Activated naive CD8-positive, alpha-beta T cell (primary cell): Measurements from ENCODE around the gene IVNS1ABP.
"Not testable (repeated sequence)": the region's sequence is repeated elsewhere in the genome, so short reads cannot be mapped to it uniquely, and the experiment has no call there.

ENCODE experiments used
- H3K27ac Mint-ChIP-seq: one replicate; pipeline ENCODE4 v1.8.0; 2021; ENCODE audit warnings: mixed read lengths
- H3K27me3 Mint-ChIP-seq: one replicate; pipeline ENCODE4 v1.8.0; 2021; ENCODE audit warnings: mixed read lengths
- H3K36me3 Mint-ChIP-seq: one replicate; pipeline ENCODE4 v1.8.0; 2021; ENCODE audit warnings: mixed read lengths
- H3K4me1 Mint-ChIP-seq: one replicate; pipeline ENCODE4 v1.8.0; 2021; ENCODE audit warnings: low read depth, mixed read lengths
- H3K4me3 Mint-ChIP-seq: one replicate; pipeline ENCODE4 v1.8.0; 2021; ENCODE audit warnings: mild to moderate bottlenecking, mixed read lengths
- H3K9me3 Mint-ChIP-seq: one replicate; pipeline ENCODE4 v1.8.0; 2021; ENCODE audit warnings: low read depth, mixed read lengths

IVNS1ABP gene

DNA sequence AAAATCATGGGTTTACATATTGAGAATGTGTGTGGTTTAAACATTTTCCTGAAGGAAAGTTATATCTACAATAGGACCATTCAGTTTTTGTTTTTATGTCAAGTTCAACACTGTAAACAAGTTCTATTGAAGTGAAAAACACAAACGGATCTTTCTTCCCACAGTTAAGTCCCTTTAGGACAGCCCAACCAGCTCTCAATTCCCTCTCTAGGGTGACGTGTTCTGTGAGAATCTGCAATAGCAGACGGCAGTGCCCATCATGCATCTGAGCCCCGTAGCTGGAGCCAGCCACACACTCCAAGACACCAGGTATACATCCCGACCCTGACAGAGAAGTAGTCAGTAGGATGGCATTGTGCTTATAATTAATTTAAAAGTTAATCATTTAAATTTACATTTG is 26.3 kb upstream of the IVNS1ABP start:
- Mint-ChIP-seq H3K27me3 (no peaks in the 10 kb centered on the region), H3K4me3 (no peak overlapping the region), H3K4me1 (peaks cover 34% of the 10 kb centered on the region), H3K27ac (no peak overlapping the region), H3K9me3 (no peaks in the 10 kb centered on the region), H3K36me3 (no peaks in the 10 kb centered on the region)

DNA sequence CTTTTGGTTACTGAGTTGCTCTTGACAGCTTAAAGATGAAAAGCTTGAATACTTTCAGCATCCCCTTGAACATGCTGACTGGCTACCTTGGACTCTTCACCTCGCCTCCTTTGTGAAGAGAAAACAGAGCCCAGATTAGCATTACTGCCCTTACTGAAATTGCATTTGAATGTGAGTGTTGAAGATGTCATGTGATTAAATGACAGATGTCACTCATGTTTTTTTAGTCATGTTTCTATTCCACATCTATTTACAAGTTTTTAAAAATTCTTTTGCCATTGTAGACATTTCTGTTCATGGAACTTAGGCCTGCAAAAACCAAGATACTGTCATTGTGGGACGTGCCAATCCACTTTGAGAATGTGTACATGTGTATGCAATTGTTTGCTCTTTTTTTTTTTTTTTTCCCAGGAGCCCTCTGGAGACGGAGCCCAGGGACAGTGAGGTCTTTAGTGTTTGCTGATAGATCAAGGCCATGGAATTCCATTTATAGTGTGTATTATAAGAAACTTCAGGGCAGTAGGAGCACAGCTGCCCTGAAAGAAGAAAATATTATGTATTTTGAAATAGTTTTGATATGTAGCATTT is 25.7 kb upstream of the IVNS1ABP start:
- H3K27me3 Mint-ChIP-seq: no peaks in the 10 kb centered on the region
- H3K4me3 Mint-ChIP-seq: no peak overlapping the region
- H3K4me1 Mint-ChIP-seq: peaks cover 37% of the 10 kb centered on the region
- no peak overlapping the region for H3K27ac Mint-ChIP-seq
- no peaks in the 10 kb centered on the region for H3K36me3 Mint-ChIP-seq
- no peaks in the 10 kb centered on the region for H3K9me3 Mint-ChIP-seq

DNA sequence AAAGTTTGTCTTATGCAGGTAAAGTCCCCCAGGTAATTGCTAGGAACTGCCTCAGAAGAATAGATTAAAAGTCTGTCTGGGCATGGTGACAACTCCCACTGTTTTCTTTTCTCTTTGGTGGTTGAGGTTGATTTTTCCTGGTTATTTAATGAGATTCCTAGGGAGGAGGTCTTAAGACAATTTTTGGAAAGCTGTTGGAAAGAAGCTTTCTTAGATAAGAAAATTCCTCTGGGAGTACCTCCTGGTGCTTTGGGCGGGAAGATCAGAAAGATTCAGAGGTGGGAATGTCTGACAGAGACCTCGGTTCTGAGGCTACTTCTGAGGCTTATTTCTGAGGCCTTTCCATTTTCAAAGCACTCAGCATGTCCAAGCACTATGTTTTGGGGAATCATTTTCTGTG is 25.0 kb upstream of the IVNS1ABP start:
- Mint-ChIP-seq H3K4me3 (no peak overlapping the region), H3K9me3 (no peaks in the 10 kb centered on the region), H3K36me3 (no peaks in the 10 kb centered on the region), H3K27ac (no peak overlapping the region), H3K27me3 (no peaks in the 10 kb centered on the region), H3K4me1 (peaks cover 43% of the 10 kb centered on the region)

DNA sequence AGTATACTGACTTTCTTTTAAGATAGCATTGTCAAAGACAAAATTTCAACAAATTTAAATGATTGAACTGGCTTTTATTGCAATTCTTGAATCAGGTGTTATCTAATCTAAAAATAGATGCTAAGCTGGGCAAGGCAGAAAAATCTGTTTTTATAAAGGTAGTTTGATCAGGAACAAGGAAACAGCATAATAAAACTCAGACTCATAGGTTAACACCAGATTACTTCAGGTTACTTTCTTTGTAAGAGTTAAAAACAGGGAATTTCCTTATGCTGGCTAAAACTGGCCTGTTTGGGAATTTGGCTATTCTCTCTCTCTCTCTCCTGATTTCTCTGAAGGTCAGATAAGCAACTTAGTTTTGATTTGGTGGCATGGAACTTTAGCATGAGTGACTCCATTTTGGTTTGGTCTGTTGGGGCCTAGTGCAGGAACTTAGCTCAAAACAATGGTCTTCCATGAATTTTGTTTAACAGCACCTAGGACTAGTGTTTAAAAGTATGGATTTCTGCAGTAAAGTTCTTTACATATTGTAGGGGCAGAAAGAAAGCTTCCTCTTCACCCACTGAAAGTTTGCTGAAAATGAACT is 24.2 kb upstream of the IVNS1ABP start:
- peaks cover 41% of the 10 kb centered on the region for H3K4me1 Mint-ChIP-seq
- no peaks in the 10 kb centered on the region for H3K27me3 Mint-ChIP-seq
- no peak overlapping the region for H3K4me3 Mint-ChIP-seq
- H3K9me3 Mint-ChIP-seq: no peaks in the 10 kb centered on the region
- no peaks in the 10 kb centered on the region for H3K36me3 Mint-ChIP-seq
- no peak overlapping the region for H3K27ac Mint-ChIP-seq

DNA sequence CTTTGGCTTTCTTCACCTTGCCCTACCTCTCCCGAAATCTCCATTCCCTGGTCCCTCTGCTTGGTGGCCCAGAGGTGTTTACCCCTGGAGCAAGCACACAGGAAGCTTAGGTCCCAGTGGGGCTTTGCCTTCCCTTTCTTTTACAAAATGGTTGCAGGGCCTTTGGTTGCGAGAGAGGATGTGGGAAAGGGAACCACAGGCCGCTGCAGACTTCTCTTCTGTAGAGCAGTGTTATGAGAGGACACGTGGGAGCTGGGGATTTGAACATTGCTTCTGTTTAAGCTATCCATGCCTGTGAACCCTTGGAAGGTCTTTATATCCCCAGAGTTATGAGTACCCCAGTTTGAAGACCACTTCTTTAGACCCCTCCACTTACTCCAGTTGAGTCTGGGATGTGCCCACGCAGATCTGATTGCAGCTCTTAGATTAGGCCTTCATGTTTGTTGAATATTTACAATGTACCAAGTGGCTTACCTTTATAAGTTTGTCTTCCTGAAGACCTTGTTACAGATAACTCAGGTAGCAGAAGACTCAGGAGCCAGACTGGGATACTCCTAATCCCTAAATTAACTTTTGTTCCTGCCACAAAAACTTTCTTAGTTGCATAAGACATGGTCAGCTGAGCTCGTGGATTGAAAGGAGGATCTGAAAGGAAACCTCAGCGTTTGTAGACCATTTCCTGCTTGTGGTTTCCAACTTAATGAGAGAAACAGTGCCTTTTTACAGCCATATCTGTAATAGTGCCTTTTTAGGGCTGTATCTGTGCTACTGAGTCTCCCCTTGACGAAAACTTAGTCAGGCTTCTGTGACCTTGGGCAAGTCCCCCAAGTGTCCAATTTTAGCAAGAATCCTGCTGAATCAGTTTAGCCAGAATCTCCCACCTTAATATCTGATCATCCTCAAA is 21.9 kb upstream of the IVNS1ABP start:
- peaks cover 3% of the 10 kb centered on the region for H3K9me3 Mint-ChIP-seq
- no peaks in the 10 kb centered on the region for H3K27me3 Mint-ChIP-seq
- peak overlapping the region; percentile 74 for H3K27ac Mint-ChIP-seq
- no peaks in the 10 kb centered on the region for H3K36me3 Mint-ChIP-seq
- peaks cover 38% of the 10 kb centered on the region for H3K4me1 Mint-ChIP-seq
- peak overlapping the region; percentile 13 for H3K4me3 Mint-ChIP-seq

GRCh38 chr1:185337246-185337645 is 20.2 kb upstream of the IVNS1ABP start:
- Mint-ChIP-seq H3K27me3 (no peaks in the 10 kb centered on the region), H3K4me1 (peaks cover 38% of the 10 kb centered on the region), H3K9me3 (peaks cover 3% of the 10 kb centered on the region), H3K27ac (no peak overlapping the region), H3K36me3 (no peaks in the 10 kb centered on the region), H3K4me3 (no peak overlapping the region)

GRCh38 chr1:185334182-185334581 is 17.1 kb upstream of the IVNS1ABP start:
- no peaks in the 10 kb centered on the region for H3K36me3 Mint-ChIP-seq
- H3K9me3 Mint-ChIP-seq: peaks cover 3% of the 10 kb centered on the region
- peaks cover 20% of the 10 kb centered on the region for H3K4me1 Mint-ChIP-seq
- H3K4me3 Mint-ChIP-seq: no peak overlapping the region
- H3K27me3 Mint-ChIP-seq: no peaks in the 10 kb centered on the region
- no peak overlapping the region for H3K27ac Mint-ChIP-seq

- H3K36me3 Mint-ChIP-seq: no peaks in the 10 kb centered on the region
- peaks cover 4% of the 10 kb centered on the region for H3K9me3 Mint-ChIP-seq
- H3K27me3 Mint-ChIP-seq: no peaks in the 10 kb centered on the region
- no peaks in the 10 kb centered on the region for H3K4me1 Mint-ChIP-seq
- H3K27ac Mint-ChIP-seq: no peak overlapping the region
- no peak overlapping the region for H3K4me3 Mint-ChIP-seq
Measured at GRCh38 chr1:185328255-185328654, 11.2 kb upstream of the IVNS1ABP start.

DNA sequence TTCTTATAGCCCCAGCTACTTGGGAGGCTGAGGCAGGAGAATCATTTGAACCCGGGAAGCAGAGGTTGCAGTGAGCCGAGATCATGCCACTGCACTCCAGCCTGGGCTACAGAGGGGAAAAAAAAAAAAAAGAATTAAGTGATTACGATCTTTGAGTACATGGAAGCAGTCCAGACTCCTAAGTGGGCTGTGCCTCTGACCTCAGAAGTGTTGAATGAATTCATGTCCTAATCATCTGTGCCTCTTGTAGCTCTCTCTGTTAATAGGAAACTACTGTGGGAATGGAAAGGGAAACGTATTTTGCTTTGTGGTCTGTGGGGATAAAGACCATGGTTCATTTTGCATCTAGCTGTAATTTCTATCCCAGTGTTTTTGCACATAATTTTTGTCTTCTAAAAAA is 8.4 kb upstream of the IVNS1ABP start:
- Mint-ChIP-seq H3K27ac (no peak overlapping the region), H3K36me3 (no peaks in the 10 kb centered on the region), H3K9me3 (peaks cover 4% of the 10 kb centered on the region), H3K27me3 (no peaks in the 10 kb centered on the region), H3K4me3 (no peak overlapping the region), H3K4me1 (no peaks in the 10 kb centered on the region)

DNA sequence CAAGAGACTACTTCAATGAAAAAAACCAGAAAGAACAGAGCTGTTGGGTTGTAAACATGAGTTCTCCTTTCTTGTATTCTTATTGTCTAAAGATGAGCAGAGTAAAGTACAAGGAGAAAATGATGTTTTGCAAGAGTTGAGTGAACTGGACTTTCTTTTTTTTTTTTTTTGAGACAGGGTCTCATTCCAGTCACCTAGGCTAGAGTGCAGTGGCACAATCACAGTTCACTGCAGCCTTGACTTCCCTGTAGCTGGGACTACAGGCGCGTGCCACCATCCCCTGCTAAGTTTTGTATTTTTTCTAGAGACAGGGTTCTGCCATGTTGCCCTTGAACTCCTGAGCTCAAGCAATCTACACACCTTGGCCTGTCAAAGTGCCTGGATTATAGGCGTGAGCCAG is 7.1 kb upstream of the IVNS1ABP start:
- Mint-ChIP-seq H3K27ac (no peak overlapping the region), H3K9me3 (peaks cover 4% of the 10 kb centered on the region), H3K4me1 (no peaks in the 10 kb centered on the region), H3K36me3 (no peaks in the 10 kb centered on the region), H3K4me3 (no peak overlapping the region), H3K27me3 (no peaks in the 10 kb centered on the region)

- no peak overlapping the region for H3K4me3 Mint-ChIP-seq
- peaks cover 10% of the 10 kb centered on the region for H3K4me1 Mint-ChIP-seq
- no peaks in the 10 kb centered on the region for H3K36me3 Mint-ChIP-seq
- H3K27ac Mint-ChIP-seq: no peak overlapping the region
- H3K27me3 Mint-ChIP-seq: no peaks in the 10 kb centered on the region
- no peaks in the 10 kb centered on the region for H3K9me3 Mint-ChIP-seq
Measured at GRCh38 chr1:185322636-185323035, 5.6 kb upstream of the IVNS1ABP start.

DNA sequence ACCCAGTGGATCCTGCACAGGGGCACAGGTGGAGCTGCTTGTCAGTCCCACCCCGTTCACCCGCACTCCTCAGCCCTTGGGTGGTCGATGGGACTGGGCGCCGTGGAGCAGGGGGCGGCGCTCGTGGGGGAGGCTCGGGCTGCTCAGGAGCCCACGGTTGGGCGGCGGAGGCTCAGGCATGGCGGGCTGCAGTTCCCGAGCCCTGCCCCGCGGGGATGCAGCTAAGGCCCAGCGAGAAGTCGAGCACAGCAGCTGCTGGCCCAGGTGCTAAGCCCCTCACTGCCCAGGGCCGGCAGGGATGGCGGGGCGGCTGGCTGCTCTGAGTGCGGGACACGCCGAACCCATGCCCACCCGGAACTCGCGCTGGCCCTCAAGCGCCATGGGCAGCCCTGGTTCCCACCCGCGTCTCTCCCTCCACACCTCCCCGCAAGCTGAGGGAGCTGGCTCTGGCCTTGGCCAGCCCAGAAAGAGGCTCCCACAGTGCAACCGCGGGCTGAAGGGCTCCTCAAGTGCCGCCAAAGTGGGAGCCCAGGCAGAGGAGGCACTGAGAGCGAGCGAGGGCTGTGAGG is 4.7 kb upstream of the IVNS1ABP start:
- not testable (repeated sequence) for H3K36me3 Mint-ChIP-seq, H3K27me3 Mint-ChIP-seq, H3K27ac Mint-ChIP-seq, H3K4me3 Mint-ChIP-seq, H3K9me3 Mint-ChIP-seq
- peaks cover 13% of the 10 kb centered on the region for H3K4me1 Mint-ChIP-seq

GRCh38 chr1:185321104-185321503 is 4.1 kb upstream of the IVNS1ABP start:
- peaks cover 13% of the 10 kb centered on the region for H3K4me1 Mint-ChIP-seq
- H3K27me3 Mint-ChIP-seq, H3K9me3 Mint-ChIP-seq, H3K36me3 Mint-ChIP-seq, H3K27ac Mint-ChIP-seq, H3K4me3 Mint-ChIP-seq: not testable (repeated sequence)

DNA sequence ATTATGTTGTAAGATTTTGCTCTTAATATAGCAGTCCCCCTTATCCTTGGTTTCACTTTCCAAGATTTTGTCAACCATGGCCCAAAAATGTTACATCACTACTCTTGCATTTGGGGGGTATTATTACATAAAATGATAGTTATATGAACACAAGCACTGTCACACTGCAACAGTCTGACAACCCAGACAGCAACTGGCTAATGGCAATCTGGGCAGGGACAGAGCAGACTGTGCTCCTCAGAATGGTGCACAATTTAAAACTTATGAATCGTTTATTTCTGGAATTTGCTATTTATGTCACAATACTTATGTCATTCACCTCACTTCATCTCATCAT is 2.1 kb upstream of the IVNS1ABP start:
- Mint-ChIP-seq H3K4me1 (peaks cover 29% of the 10 kb centered on the region), H3K36me3 (peaks cover 6% of the 10 kb centered on the region), H3K9me3 (no peaks in the 10 kb centered on the region), H3K27me3 (no peaks in the 10 kb centered on the region), H3K4me3 (no peak overlapping the region), H3K27ac (peak overlapping the region; percentile 58)

- Mint-ChIP-seq H3K27ac (peak overlapping the region; percentile 97), H3K9me3 (no peaks in the 10 kb centered on the region), H3K27me3 (no peaks in the 10 kb centered on the region), H3K4me1 (peaks cover 34% of the 10 kb centered on the region), H3K4me3 (peak overlapping the region; percentile 99), H3K36me3 (peaks cover 7% of the 10 kb centered on the region)
Measured at GRCh38 chr1:185318431-185319138, 1.5 kb upstream of the IVNS1ABP start.
